Vagina (tissue), 2 donors: ENCODE results near the gene TAGLN2.

Experiments
- CTCF ChIP-seq, 3 experiments: fragments of 450-650 bp in 2 of 3; fragments of 200-600 bp in 1 of 3; sonication (generic) in 1 of 3; IDR thresholded peaks; one replicate each; pipeline ENCODE4 v1.5.1; 2017 to 2019; ENCODE audit warnings: antibody characterized with exemption in 3 of 3, mild to moderate bottlenecking in 2 of 3, moderate library complexity in 2 of 3
- POLR2A ChIP-seq, 2 donors: fragments of 450-650 bp; IDR thresholded peaks; one replicate each; pipeline ENCODE4 v1.6.1; 2017; ENCODE audit warnings: antibody characterized with exemption in 2 of 2, mild to moderate bottlenecking in 2 of 2, moderate library complexity in 2 of 2
- POLR2AphosphoS5 ChIP-seq, 2 donors: sonication (generic); formaldehyde crosslinking; IDR thresholded peaks; one replicate each; pipeline ENCODE4 v1.9.0; 2017; ENCODE audit warnings: antibody characterized with exemption in 2 of 2, mild to moderate bottlenecking in 2 of 2, low read depth in 1 of 2; ENCODE audit not compliant: insufficient read depth in 1 of 2

- no peak for TF ChIP-seq CTCF (IDR thresholded peaks at IDR 0.05)
- TF ChIP-seq POLR2A (IDR thresholded peaks at IDR 0.05) = no peak
- TF ChIP-seq POLR2AphosphoS5 (IDR thresholded peaks at IDR 0.05; ENCODE audit: insufficient read depth in 1 of 2, low read depth in 1 of 2) = no peak
Observed at GRCh38 chr1:159942632-159943277, 17.4 kb upstream of the TAGLN2 start.
